ENCODE measurements around the gene HOXC11.

Gene HOXC11

GRCh38 chr12:54011665-54012532 lies 39.0 kb downstream of the HOXC11 start:
- no peak for DNase-seq (ENCODE audit: low read depth in 1 of 2, low spot score in 1 of 2)
- TF ChIP-seq GABPA (IDR thresholded peaks at IDR 0.05; ENCODE audit: low read depth): no peak
- TF ChIP-seq SPI1 (IDR thresholded peaks at IDR 0.05; ENCODE audit: borderline replicate concordance, low read depth): no peak
- no peak for TF ChIP-seq CTCF (IDR thresholded peaks at IDR 0.05; ENCODE audit: insufficient read depth, low read length)
- TF ChIP-seq POLR2AphosphoS5 (IDR thresholded peaks at IDR 0.05; ENCODE audit: low read depth): no peak
- TF ChIP-seq REST (IDR thresholded peaks at IDR 0.05; ENCODE audit: insufficient replicate concordance, low read depth): no peak
- no peak overlapping the region for H3K4me3 ChIP-seq (replicated peaks; ENCODE audit: insufficient read depth, low read length)
- no peak overlapping the region for H3K27ac ChIP-seq (replicated peaks)
- peaks cover 85% of the 10 kb centered on the region for H3K27me3 ChIP-seq (ENCODE audit: insufficient read depth, poor library complexity, severe bottlenecking)

GRCh38 chr12:54012631-54013409 lies 39.9 kb downstream of the HOXC11 start:
- Histone ChIP-seq H3K27me3 (ENCODE audit: insufficient read depth, poor library complexity, severe bottlenecking) (peaks cover 82% of the 10 kb centered on the region), H3K4me3 (replicated peaks; ENCODE audit: insufficient read depth, low read length) (no peak overlapping the region), H3K27ac (replicated peaks) (no peak overlapping the region)
- TF ChIP-seq SPI1 (IDR thresholded peaks at IDR 0.05; ENCODE audit: borderline replicate concordance, low read depth): no peak
- no peak for TF ChIP-seq GABPA (IDR thresholded peaks at IDR 0.05; ENCODE audit: low read depth)
- TF ChIP-seq REST (IDR thresholded peaks at IDR 0.05; ENCODE audit: insufficient replicate concordance, low read depth): no peak
- no peak for TF ChIP-seq POLR2AphosphoS5 (IDR thresholded peaks at IDR 0.05; ENCODE audit: low read depth)
- TF ChIP-seq CTCF (IDR thresholded peaks at IDR 0.05; ENCODE audit: insufficient read depth, low read length): no peak
- DNase-seq (ENCODE audit: low read depth in 1 of 2, low spot score in 1 of 2): no peak

- DNase-seq (ENCODE audit: low read depth in 1 of 2, low spot score in 1 of 2): no peak
- Histone ChIP-seq H3K4me3 (replicated peaks; ENCODE audit: insufficient read depth, low read length) (no peak overlapping the region), H3K27me3 (ENCODE audit: insufficient read depth, poor library complexity, severe bottlenecking) (peaks cover 70% of the 10 kb centered on the region), H3K27ac (replicated peaks) (no peak overlapping the region)
- TF ChIP-seq SPI1 (IDR thresholded peaks at IDR 0.05; ENCODE audit: borderline replicate concordance, low read depth) (no peak), GABPA (IDR thresholded peaks at IDR 0.05; ENCODE audit: low read depth) (no peak), CTCF (IDR thresholded peaks at IDR 0.05; ENCODE audit: insufficient read depth, low read length) (no peak), POLR2AphosphoS5 (IDR thresholded peaks at IDR 0.05; ENCODE audit: low read depth) (no peak), REST (IDR thresholded peaks at IDR 0.05; ENCODE audit: insufficient replicate concordance, low read depth) (no peak)
Measured at GRCh38 chr12:54014377-54015017, 41.6 kb downstream of the HOXC11 start.
